AG09319 (cell line): ENCODE measurements around the gene TMEM267.

Experiments
- DNase-seq: peaks from one replicate; pipeline ENCODE4 v3.0.0-alpha.2; 2010; ENCODE audit warnings: low read depth; ENCODE audit errors: extremely low read depth
- TF ChIP-seq, protein P1 (sequence below): IDR thresholded peaks from 2 replicates; pipeline ENCODE4 v1.5.1; 2011; ENCODE audit warnings: low read depth, mild to moderate bottlenecking, inconsistent platforms, low read length, moderate library complexity

The TMEM267 gene, protein sequence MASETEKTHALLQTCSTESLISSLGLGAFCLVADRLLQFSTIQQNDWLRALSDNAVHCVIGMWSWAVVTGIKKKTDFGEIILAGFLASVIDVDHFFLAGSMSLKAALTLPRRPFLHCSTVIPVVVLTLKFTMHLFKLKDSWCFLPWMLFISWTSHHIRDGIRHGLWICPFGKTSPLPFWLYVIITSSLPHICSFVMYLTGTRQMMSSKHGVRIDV

DNA sequence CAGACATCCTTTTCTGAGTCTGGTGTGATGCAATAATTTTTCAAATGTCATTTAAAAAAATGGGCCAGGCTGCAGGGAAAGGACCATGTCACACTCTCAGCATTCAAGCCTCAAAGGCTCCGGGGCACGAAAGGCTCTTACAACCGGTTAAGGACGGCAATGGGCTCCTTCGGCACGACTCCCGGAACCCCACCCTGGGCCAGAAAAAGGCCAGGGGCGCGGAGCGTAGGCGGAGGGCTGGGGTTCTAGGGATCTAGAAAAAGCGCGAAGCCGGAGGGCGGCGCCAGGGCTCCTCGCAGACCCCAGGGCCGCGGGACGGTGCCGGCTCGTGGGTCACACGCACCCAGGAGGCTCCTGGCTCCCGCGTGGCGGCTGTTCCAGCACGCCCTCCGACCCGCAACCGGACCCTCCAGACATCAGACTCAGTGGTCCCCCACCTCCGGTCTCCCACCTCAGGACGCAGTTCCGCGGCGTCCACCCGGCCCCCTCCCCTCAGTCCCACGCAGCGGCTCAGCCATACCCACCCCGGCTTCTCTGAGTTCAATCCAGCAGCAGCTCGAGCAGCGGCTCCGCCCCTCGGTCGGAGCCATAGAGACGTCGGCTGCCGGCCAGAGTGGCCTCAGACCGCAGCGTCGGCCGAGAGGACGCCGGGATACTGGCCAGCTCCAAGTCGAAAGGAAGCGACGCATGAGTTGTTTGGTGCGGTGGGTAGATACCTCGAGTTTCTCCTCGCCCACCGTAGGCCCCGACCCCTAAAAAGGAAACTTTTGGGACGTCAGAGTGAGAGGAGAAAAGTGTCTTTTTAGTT is at the start of gene TMEM267:
TSS of gene TMEM267 (minus strand) at position 568 of the 808 bp plus-strand sequence. CDS start 29,896 bp downstream, outside the sequence.
- DNase-seq: peak; percentile 86
- TF ChIP-seq, protein P1, sequence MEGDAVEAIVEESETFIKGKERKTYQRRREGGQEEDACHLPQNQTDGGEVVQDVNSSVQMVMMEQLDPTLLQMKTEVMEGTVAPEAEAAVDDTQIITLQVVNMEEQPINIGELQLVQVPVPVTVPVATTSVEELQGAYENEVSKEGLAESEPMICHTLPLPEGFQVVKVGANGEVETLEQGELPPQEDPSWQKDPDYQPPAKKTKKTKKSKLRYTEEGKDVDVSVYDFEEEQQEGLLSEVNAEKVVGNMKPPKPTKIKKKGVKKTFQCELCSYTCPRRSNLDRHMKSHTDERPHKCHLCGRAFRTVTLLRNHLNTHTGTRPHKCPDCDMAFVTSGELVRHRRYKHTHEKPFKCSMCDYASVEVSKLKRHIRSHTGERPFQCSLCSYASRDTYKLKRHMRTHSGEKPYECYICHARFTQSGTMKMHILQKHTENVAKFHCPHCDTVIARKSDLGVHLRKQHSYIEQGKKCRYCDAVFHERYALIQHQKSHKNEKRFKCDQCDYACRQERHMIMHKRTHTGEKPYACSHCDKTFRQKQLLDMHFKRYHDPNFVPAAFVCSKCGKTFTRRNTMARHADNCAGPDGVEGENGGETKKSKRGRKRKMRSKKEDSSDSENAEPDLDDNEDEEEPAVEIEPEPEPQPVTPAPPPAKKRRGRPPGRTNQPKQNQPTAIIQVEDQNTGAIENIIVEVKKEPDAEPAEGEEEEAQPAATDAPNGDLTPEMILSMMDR: no peak

DNA sequence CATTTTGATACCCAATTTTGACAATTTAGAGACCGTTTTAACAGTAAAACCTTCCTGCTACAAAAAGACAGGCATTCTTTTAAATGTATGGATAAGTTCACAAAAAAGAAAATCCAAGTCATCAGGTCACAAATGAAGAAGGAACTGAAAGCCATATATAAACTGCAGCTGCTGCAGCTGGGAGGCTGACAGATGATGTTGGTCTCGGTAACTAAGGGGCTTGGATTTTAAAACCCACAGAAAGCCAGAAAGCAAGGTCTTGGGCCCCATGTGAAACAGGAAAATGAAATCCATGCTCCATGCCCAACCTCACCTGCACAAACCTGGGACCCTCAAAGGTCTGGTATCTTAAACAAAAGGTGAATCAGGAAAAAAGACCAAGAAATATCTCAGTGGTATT is 47.0 kb upstream of the TMEM267 start:
- no peak for DNase-seq
- TF ChIP-seq, protein P1: no peak

DNA sequence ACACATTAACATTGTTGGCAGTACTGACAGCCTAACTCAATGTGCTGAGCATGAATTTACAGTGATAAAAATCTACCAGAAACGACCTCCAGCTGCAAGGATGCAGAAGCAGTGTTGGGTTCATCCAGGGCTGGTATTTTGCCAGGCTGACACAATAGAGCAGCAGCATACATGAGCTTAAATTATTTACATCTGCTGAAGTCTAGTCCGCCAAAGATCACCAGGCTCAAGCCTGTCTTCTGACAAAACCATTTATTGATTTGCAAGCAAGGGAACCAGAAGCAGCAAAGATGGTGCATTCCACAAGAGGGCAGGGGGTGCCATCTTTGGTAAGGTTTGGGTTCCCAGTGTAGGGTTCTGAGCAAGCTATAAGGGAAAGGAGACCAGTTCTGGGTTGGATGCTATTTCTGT is 40.0 kb upstream of the TMEM267 start:
- TF ChIP-seq, protein P1: no peak
- peak; percentile 38 for DNase-seq

DNA sequence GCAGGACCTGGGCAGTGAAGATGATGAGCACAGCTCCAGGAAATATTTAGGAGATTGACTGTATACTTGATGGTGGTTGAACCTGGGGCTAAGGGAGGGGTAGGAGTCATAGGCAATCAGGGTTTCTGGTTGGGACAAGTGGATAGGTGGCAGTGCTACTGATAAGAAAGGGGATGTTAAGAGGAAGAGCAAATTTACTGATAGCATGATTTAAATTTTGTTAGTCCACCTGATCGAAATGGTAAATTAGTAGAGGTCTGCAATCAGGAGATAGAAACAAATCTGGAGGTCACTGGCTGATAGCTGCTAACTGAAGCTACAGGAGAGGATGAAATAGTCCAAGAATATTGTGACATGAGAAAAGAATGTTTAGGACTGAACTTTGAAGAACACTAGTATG is 37.0 kb upstream of the TMEM267 start:
- TF ChIP-seq, protein P1: no peak
- DNase-seq: no peak

DNA sequence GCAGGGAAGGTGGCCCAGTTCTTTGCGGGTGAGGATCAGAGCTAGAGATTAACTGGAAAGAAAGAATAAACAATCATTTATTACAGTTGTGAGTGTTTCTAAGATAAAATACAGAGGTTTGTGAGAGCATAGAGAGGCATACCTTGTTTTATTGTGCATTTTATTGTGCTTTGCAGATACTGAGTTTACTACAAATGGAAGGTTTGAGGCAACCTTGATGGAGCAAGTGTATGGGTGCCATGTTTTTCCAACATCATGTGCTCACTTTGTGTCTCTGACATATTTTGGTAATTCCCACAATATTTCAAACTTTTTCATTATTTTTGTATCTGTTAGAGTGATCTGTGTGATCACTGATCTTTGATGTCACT is 32.0 kb upstream of the TMEM267 start:
- DNase-seq: no peak
- TF ChIP-seq, protein P1: no peak

DNA sequence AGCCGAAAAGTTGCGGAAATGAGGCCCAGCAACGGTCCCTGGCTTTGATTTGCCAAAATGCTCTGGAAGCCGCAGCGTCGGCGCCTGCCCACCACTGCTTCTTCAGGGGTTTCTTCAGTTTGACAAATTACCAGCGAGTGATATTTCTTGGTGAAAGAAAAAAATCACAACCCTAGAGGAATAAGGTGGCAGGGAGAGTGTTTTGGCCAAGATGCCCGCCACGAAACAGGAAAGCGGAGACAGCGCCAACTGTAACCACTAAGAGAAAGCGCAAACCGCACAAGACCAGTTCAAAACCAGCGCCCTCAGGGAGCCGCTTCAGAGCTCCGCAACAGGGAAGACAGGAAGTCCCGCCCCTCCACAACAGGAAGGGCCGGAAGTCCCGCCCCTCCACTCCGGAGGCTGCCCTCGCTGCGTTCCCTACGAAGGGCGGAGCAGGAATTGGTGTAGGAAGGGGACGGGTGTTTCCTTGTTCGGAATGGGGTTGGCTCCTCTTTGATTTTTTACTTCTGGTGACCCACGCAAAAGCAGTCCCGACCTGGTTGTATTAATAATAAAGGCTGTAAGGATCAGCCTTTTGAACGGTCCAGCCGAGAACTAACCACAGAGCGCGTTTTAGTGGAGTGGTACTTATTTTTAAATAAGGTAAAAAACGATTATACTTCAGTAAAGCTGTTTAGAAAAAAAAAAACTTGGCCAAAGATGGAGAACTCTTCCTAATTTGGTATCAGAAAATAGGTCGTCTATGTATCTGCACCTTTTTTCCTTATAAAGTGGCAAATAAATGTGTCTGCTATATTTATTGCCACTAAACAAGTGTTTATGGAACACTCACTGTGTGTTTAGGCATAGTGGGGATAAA is 31.4 kb upstream of the TMEM267 start, which contains the start of gene C5orf34:
TSS of gene C5orf34 (minus strand) at position 333 of the 862 bp plus-strand sequence. CDS start 5,809 bp downstream, outside the sequence.
- DNase-seq: peak; percentile 86
- TF ChIP-seq, protein P1: no peak; the same call in 1 of the 2 replicates
